NCI-H69 (cell line): ENCODE data around the gene WDR48.

Experiments
- DNase-seq: peaks from one replicate; lab custom pipeline; 2025; lab: John Stamatoyannopoulos, UW

Gene WDR48

GRCh38 chr3:39140341-39140971 lies 88.6 kb downstream of the WDR48 start:
- no peak for DNase-seq

GRCh38 chr3:39141171-39141995 lies 89.6 kb downstream of the WDR48 start:
- DNase-seq, result peak; percentile 55

- DNase-seq, result peak; percentile 93
Measured at GRCh38 chr3:39142067-39142466, 90.3 kb downstream of the WDR48 start.

- no peak for DNase-seq
Measured at GRCh38 chr3:39143051-39143885, 91.5 kb downstream of the WDR48 start.

- peak; percentile 33 for DNase-seq
Measured at GRCh38 chr3:39144095-39144747, 92.4 kb downstream of the WDR48 start.

- DNase-seq, result no peak
Measured at GRCh38 chr3:39144748-39145380, 93.0 kb downstream of the WDR48 start.

- DNase-seq, result no peak
Measured at GRCh38 chr3:39146083-39146501, 94.3 kb downstream of the WDR48 start.
